Anterior cingulate cortex (tissue), 58 donors: Measurements from ENCODE around the gene ADCY9.

Experiments used
- DNase-seq, 58 donors: peaks; one replicate each; lab custom pipeline; 2025; lab: John Stamatoyannopoulos, UW

Gene ADCY9

GRCh38 chr16:4097826-4098240 lies 18.4 kb downstream of the ADCY9 start:
- no peak for DNase-seq

DNA sequence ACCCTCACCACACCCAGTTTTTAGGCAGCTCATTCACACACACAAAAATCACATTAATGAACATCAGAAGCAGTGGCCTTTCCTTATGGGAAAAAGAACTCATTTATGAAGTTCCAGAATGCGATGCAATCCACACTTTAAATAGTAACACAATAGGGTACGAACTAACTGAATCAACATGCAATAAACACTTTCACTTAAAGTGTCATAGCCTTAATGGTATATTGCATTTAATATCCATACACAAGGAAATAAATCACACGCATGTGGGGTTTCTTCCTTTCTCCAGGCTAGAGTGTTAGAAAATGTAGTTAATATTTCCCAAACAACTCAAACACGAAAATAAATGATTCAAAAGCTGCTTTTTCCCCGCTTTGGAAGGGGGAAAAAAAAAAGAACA lies 19.7 kb downstream of the ADCY9 start:
- no peak for DNase-seq

- DNase-seq, result no peak
Observed at GRCh38 chr16:4094127-4094773, 22.0 kb downstream of the ADCY9 start.

DNA sequence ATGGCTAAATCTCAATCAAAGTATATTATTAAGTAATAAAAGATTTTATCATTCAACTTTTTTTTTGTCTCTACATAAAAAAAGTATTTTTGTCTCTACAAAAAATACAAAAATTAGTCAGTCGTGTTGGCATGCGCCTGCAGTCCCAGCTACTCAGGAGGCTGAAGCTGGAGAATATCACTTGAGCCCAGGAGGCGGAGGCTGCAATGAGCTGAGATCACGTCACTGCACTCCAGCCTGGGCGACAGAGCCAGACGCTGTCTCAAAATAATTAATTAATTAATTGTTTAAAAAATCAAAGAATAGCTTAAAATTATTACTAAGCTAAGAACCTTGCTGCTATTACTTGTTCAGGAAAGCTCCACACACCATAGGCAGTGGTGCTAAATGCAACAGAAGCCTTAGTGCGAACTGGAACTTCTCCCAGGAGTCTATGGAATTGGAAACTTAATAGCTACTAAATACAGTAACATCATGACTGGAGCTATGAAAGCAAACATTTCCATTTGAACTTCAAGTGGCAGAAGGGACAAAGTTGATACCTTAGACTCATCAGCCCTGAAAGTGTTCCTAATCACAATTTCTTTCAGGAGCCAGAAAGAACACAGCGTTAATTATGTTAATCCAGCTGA lies 22.6 kb downstream of the ADCY9 start:
- DNase-seq, result no peak

- DNase-seq, result no peak
Observed at GRCh38 chr16:4092547-4093265, 23.5 kb downstream of the ADCY9 start.

GRCh38 chr16:4091240-4092012 lies 24.8 kb downstream of the ADCY9 start:
- DNase-seq, result no peak

DNA sequence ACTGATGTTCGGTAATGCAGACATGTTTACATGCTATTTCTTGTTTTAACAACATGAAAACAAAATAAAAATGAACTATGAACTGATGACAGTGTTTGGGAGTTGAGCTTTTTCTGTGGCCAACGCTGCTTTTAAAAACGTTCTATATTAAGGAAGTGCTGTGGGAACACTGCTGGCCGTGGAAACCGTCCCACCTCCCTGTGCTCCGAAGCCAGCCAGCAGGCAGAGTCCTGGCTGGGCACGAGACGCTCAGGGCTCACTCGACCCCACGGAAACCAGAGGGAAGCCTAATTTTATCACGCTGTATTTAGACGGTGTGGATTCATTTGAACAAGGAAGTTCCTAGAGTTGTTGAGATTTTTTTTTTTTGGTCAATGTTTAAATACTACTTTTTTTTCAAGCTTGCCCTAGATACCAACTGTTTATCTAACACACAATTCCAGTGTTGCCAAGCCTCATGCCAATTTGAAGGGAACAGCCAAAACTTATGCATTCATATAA lies 25.8 kb downstream of the ADCY9 start:
- peak in 10 of 58 donors; percentile 8 to 16 (median 12) for DNase-seq

DNA sequence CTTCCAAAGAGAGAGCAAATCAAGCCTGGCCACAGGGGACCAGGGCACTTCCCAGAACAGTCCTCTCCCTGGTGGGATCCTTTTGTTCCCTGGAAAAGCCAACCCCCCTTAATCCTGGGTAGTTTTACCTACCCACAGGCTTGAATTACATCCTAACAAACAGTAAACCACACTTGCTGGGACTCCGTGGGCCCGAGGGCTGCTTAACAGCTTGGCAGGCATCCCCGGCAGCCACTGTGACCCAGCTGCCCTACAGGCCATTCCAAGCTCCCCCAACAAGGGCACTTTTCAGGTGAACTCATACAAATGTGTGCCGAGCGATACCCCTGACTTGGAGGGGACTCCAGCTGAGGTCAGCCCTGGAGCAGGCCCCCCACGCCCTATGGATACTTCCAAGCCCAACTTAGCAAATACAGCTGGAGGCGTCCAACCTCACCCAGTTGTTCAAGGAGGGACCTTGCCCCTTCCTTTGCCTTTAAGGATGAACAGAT lies 26.4 kb downstream of the ADCY9 start:
- no peak for DNase-seq

DNA sequence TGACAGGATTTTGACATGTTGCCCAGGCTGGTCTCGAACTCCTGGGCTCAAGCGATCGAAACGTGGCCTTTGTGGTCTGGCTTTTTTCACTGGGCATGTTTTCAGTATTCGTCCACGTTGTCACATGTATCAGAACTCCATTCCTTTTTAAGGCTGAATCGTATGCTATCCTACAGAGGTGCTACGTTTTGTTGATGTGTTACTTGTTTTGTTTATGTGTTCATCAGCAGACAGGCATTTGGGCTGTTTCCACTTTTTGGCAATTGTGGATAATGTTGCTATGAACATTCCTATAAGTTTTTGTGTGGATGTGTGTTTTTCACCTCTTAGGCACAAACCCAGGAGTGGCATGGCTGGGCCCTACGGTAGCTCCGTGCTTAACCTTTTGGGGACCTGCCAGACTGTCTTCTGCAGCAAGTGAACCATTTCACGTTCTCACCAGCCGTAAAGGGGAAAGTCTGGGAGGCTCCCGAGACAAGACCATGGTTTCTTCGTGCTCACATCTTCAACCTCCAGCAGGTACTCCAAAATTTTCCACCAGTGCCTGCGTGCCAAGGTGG lies 26.9 kb downstream of the ADCY9 start:
- no peak for DNase-seq

- no peak for DNase-seq
Observed at GRCh38 chr16:4087990-4088577, 28.2 kb downstream of the ADCY9 start.

DNA sequence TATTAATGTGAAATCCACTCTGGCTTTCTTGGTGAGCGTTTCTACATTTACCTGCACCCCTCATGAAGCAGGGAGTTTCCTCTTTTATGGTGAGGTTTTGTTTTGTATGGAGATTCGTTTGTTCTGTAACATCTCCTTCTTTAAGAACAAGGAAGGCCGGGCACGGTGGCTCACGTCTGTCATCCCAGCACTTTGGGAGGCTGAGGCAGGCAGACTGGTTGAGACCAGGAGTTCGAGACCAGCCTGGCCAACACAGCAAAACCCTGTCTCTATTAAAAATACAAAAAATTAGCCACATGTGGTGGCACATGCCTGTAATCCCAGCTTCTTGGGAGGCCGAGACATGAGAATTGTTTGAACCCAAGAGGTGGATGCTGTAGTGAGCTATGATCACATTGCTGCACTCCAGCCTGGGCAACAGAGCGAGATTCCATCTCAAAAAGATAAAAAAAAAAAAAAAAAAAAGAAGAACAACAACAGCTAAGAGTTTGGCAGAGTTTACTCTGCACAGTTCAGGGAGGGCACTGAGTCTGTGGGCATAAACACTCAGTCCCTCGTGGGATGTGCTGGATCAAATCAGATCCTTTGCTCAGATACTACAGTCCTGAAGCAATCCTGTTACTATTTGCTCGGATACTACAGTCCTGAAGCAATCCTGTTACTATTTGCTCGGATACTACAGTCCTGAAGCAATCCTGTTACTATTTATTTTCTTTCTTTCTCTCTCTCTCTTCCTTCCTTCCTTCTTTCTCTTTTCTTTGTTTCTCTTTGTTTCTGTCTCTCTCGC lies 28.9 kb downstream of the ADCY9 start:
- no peak for DNase-seq

DNA sequence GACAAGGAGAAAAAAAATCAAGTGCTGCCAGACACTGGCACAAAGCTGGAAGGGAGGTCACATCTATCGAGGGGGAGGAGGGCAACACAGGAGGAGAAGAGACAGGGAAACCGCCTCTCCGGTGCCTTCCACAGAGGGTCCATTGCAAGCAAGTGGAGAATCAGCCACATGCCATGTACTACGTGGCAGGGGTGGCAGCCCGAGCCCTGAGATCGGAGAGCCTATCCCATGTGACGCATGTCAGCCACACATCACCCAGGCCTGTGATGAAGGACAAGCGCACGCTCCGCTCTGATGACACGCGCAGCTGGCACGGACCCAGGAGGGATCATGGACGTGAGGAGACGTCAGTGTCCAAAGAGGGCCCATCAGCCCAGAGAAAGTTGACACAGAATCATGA lies 30.1 kb downstream of the ADCY9 start:
- DNase-seq, result no peak

- DNase-seq, result no peak
Observed at GRCh38 chr16:4085405-4085970, 30.8 kb downstream of the ADCY9 start.

DNA sequence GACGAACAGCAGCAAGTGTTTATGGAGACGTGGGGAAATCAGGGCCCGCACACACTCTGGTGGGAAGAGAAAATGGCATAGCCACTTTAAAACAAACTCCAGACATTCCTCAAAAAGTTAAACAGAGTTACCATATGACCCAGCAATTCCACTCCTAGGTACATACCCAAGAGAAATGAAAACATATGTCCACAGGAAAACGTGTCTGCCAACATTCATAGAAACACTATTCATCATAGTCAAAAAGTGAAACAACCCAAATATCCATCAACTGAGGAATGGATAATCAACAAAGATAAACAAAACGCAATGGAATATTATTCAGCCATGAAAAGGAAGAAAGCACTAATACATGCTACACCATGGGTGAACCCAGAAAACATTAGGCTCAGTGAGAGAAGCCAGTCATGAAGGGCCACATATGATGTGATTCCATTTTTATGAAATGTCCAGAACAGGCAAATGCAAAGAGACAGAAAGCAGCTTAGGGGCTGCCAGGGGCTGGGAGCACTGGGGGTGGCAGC lies 32.8 kb downstream of the ADCY9 start:
- no peak for DNase-seq

DNA sequence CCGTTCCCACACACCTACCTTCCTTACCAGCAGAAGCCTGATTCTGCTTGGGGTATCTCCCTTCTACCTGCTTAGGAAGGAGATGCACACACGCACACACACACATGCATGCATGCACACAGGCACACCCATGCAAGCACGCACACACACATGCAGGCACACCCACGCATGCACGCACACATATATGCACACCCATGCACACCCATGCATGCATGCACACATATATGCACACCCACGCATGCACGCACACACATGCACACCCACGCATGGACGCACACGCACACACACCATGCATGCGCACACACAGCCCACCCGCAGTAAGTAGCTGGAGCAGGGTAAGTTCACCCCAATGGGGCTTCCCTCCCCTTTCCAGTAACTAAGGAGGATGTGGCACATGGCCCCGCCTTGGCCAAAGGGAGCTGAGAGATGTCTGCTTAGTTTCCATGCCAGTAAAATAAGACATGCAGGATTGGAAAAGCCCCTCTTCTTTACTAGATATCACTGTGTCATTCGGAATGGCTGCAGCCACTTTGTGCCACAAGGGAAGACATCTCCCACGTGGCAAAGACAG lies 33.7 kb downstream of the ADCY9 start:
- no peak for DNase-seq

DNA sequence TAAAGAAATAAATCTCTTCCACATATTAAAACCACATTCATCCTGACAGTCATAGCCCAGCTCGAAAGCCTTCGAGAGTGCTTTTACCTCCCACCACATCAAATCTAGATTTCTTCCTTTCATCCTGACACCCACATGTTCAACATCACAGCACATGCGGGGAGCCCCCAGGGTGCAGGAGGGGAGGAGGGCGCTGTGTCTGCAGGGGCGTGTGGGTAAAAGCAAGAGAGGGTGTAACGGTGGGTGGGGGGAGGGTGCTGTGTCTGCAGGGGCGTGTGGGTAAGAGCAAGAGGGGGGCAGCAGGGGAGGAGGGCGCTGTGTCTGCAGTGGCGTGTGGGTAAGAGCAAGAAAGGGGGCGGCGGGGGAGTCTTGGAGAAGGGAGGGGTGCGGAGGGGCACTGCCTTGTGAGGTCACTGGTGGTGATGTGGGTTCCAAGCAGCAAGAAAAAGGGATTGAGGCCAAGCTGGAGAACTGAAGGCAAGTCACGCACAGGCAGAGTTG lies 34.7 kb downstream of the ADCY9 start:
- DNase-seq, result peak in 18 of 58 donors; percentile 10 to 44 (median 22)

DNA sequence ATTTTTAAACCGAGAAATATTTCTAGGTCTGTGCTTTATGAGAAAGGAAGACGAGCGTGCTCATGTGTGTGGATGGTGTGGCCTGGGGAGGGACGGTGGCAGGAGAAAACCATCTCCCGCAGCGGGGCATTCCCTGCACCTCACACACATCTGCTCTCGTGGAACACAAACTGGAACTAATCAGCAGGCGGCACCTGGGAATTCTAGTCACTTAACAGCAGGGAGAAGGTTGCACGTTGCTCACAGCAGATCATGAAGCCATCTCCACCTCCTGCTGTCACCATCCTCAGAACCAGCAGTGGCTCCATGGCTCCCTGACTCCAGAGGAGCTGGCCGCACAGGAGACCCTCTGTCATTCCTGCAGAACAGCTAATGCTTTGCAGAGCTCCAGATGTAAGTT lies 35.2 kb downstream of the ADCY9 start:
- DNase-seq, result peak in 3 of 58 donors; percentile 3 to 30 (median 6)

GRCh38 chr16:4077174-4077649 lies 39.0 kb downstream of the ADCY9 start:
- no peak for DNase-seq
